Breast epithelium (tissue), 3 donors: ENCODE data around the gene RTN4.

Experiments used
- CTCF ChIP-seq, 3 donors: fragments of 450-650 bp; IDR thresholded peaks; one replicate each; pipeline ENCODE4 v1.5.1; 2016 to 2017; ENCODE audit warnings: antibody characterized with exemption in 3 of 3, mild to moderate bottlenecking in 3 of 3, moderate library complexity in 3 of 3
- POLR2A ChIP-seq: fragments of 450-650 bp; IDR thresholded peaks from one replicate; pipeline ENCODE4 v1.6.1; 2016; ENCODE audit warnings: antibody characterized with exemption, mild to moderate bottlenecking, moderate library complexity
- POLR2AphosphoS5 ChIP-seq, 3 donors: sonication (generic); formaldehyde crosslinking; IDR thresholded peaks; one replicate each; pipeline ENCODE4 v1.6.1; 2017; ENCODE audit warnings: antibody characterized with exemption in 3 of 3

GRCh38 chr2:54981385-54981784 lies 68.9 kb downstream of the RTN4 start:
- TF ChIP-seq CTCF (IDR thresholded peaks at IDR 0.05) (no peak), POLR2A (no peak), POLR2AphosphoS5 (IDR thresholded peaks at IDR 0.05) (no peak)
